ENCODE data around the gene PCA3.
A peak's percentile ranks its signal among the peaks of the same experiment; 100 is the strongest.

The PCA3 gene

DNA sequence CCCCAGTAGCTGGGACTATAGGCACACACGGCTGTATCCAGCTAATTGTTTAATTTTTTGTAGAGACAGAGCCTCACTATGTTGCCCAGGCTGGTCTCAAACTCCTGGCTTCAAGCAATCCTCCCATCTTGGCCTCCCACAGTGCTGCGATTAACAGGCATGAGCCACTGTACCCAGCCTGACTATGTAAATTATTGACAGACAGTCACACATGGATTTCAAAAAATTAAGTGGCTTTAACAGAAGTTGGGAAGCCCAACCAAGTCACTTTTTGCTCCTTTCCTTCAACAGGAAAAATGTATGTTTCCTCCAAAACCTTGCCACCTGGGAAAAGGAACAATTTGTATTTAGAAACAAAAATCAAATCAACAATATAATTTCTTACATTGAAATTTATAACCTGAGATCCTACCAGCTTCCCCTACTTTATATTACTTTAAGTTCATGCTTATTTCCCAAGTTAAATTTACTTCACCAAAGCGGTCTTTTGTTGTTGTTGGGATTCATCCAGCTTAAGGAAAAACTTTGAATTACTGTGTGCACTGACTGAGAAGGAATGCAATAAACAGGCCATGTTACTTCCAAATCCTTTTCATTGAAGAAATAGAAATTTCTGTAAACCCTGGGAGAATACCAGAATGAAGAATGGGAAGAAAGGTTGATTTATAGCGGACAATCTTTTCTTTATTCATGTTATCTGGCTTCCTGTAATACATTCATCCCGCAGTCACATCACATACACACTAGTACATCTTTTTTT lies 8.6 kb downstream of the PCA3 start:
- TF ChIP-seq CTCF (IDR thresholded peaks at IDR 0.05; ENCODE audit: insufficient read depth, low read depth, low read length, missing control alignments), result no peak
- no peak for DNase-seq (ENCODE audit: low read depth)
- H3K4me3 ChIP-seq (ENCODE audit: low read length), result no peak overlapping the region

DNA sequence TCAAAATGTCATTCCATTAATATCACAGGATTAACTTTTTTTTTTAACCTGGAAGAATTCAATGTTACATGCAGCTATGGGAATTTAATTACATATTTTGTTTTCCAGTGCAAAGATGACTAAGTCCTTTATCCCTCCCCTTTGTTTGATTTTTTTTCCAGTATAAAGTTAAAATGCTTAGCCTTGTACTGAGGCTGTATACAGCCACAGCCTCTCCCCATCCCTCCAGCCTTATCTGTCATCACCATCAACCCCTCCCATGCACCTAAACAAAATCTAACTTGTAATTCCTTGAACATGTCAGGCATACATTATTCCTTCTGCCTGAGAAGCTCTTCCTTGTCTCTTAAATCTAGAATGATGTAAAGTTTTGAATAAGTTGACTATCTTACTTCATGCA lies 20.6 kb downstream of the PCA3 start:
- DNase-seq (ENCODE audit: low read depth), result peak; percentile 11
- H3K4me3 ChIP-seq (ENCODE audit: low read length), result no peak overlapping the region
- no peak for TF ChIP-seq CTCF (IDR thresholded peaks at IDR 0.05; ENCODE audit: insufficient read depth, low read depth, low read length, missing control alignments)

GRCh38 chr9:76785501-76785900 lies 21.3 kb downstream of the PCA3 start:
- TF ChIP-seq CTCF (IDR thresholded peaks at IDR 0.05; ENCODE audit: insufficient read depth, low read depth, low read length, missing control alignments), result no peak
- no peak overlapping the region for H3K4me3 ChIP-seq (ENCODE audit: low read length)
- no peak for DNase-seq (ENCODE audit: low read depth)

DNA sequence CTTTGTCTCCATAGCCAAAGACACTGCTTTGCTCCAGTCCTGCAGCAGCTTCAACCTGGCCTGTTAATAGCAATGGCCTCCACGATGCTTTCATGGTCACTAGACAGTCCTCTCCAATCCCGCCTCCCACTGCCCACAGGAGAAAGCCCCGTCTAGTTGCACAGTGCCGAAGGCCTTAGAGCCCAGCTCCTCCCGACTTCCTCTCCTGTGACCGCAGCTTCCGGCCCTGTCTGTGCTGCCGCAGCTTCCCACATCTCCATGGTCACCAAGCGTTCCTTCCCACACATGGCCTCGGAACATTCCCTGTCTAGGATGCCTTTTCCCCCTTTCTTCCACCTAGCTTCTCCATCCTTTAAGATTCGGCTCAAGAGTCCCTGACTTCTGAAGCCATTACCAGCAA lies 23.4 kb downstream of the PCA3 start:
- H3K4me3 ChIP-seq (ENCODE audit: low read length), result no peak overlapping the region
- no peak for TF ChIP-seq CTCF (IDR thresholded peaks at IDR 0.05; ENCODE audit: insufficient read depth, low read depth, low read length, missing control alignments)
- no peak for DNase-seq (ENCODE audit: low read depth)

- DNase-seq (ENCODE audit: low read depth), result no peak
- no peak overlapping the region for H3K4me3 ChIP-seq (ENCODE audit: low read length)
- no peak for TF ChIP-seq CTCF (IDR thresholded peaks at IDR 0.05; ENCODE audit: insufficient read depth, low read depth, low read length, missing control alignments)
These were observed 25.6 kb downstream of the PCA3 start for GRCh38 chr9:76789840-76790239.

DNA sequence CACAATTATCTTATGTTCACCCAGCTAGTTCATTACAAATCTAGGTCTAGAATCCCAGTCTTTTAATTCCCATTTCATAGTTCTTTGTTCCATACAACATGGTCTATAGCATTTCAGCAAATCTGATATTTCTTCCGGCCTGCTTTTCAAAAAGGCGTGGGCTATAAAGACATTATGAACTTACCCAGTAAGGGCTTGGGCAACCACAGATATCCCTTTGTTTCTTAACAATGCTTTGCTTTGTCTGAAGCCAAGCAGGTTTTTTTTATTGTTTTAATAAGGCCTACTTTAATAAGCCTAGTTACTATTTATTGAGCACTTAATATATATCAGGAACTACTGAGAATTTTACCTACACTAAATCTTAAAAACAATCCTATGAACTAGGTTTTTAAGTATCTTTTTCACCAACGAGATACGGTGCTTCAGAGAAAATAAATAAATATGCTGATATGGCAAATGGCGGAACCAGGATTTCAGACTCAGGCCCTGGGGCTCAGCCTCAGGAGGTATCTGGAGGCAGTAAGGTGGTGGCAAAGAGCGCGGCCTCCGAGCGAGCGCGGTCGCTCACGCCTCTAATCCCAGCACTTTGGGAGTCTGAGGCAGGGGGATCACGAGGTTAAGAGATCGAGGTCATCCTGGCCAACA lies 29.7 kb downstream of the PCA3 start:
- DNase-seq (ENCODE audit: low read depth), result no peak
- no peak for TF ChIP-seq CTCF (IDR thresholded peaks at IDR 0.05; ENCODE audit: insufficient read depth, low read depth, low read length, missing control alignments)
- no peak overlapping the region for H3K4me3 ChIP-seq (ENCODE audit: low read length)

DNA sequence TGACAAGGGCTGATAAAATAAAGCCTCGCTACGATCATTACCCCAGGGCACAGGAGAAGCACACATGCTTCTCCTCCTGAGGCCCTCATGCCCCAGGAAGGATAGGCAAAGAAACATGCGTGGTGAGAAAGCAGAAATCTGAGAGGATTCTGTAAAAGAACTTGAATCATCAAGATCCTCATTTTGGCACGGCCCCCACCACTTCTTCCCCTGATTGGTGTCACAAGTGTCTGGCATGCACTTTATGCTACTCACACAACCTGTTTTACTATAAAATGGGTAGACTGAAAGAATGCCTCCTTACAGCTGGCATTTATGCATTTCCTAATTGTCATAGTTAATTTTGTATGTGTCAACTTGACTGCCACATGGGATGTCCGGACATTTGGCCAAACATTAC lies 32.1 kb downstream of the PCA3 start:
- no peak for TF ChIP-seq CTCF (IDR thresholded peaks at IDR 0.05; ENCODE audit: insufficient read depth, low read depth, low read length, missing control alignments)
- no peak overlapping the region for H3K4me3 ChIP-seq (ENCODE audit: low read length)
- DNase-seq (ENCODE audit: low read depth), result no peak
